ENCODE measurements around the gene PRLR. TPM values are rescaled to one million over a fixed set of nuclear protein-coding genes. Genes with fewer than 3 reads are reported as not detected.

The PRLR gene
- polyA plus RNA-seq, 1 donor from 2014 or later, result 0.50 TPM

DNA sequence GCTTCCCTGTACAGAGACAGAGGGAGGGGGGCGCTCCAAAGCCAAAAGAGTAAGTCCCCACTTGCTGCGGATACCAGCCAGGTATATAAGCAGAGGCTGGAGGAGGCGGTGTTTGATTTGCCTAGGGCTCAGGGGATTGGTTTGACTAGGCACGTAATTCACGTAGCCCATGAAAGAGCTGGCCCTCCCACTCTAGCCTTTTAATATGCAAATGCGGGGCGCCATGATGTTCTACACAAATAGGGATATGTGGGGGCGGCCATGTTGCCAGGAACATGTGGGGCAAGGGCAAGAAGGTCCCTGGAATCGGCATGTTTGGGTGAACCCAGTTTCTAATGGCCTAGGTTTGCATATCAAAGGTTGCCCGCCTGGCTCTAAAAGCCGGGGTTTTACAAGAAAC lies 3.3 kb upstream of the PRLR start:
- no peaks in the 10 kb centered on the region for H3K9me2 ChIP-seq (ENCODE audit: insufficient read depth, low read length)
- H3K9ac ChIP-seq (ENCODE audit: low read length), result no peak overlapping the region
- no peaks in the 10 kb centered on the region for H4K20me1 ChIP-seq (ENCODE audit: insufficient read depth)
- TF ChIP-seq EP300 (conservative IDR thresholded peaks at IDR 0.05; ENCODE audit: poor library complexity, severe bottlenecking) (no peak), SMC3 (conservative IDR thresholded peaks at IDR 0.05; ENCODE audit: poor library complexity) (no peak), RAD21 (conservative IDR thresholded peaks at IDR 0.05) (no peak), POLR2AphosphoS5 (IDR thresholded peaks at IDR 0.05) (no peak), MXI1 (conservative IDR thresholded peaks at IDR 0.05; ENCODE audit: poor library complexity, severe bottlenecking) (no peak), EZH2 (IDR thresholded peaks at IDR 0.05; ENCODE audit: borderline replicate concordance, insufficient read depth, low read length, poor library complexity, severe bottlenecking) (no peak), TAF1 (IDR thresholded peaks at IDR 0.05; ENCODE audit: low read depth) (no peak)
- TF ChIP-seq, protein P1, sequence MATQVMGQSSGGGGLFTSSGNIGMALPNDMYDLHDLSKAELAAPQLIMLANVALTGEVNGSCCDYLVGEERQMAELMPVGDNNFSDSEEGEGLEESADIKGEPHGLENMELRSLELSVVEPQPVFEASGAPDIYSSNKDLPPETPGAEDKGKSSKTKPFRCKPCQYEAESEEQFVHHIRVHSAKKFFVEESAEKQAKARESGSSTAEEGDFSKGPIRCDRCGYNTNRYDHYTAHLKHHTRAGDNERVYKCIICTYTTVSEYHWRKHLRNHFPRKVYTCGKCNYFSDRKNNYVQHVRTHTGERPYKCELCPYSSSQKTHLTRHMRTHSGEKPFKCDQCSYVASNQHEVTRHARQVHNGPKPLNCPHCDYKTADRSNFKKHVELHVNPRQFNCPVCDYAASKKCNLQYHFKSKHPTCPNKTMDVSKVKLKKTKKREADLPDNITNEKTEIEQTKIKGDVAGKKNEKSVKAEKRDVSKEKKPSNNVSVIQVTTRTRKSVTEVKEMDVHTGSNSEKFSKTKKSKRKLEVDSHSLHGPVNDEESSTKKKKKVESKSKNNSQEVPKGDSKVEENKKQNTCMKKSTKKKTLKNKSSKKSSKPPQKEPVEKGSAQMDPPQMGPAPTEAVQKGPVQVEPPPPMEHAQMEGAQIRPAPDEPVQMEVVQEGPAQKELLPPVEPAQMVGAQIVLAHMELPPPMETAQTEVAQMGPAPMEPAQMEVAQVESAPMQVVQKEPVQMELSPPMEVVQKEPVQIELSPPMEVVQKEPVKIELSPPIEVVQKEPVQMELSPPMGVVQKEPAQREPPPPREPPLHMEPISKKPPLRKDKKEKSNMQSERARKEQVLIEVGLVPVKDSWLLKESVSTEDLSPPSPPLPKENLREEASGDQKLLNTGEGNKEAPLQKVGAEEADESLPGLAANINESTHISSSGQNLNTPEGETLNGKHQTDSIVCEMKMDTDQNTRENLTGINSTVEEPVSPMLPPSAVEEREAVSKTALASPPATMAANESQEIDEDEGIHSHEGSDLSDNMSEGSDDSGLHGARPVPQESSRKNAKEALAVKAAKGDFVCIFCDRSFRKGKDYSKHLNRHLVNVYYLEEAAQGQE (IDR thresholded peaks at IDR 0.05; ENCODE audit: borderline replicate concordance), result no peak
- TF ChIP-seq, protein P2, sequence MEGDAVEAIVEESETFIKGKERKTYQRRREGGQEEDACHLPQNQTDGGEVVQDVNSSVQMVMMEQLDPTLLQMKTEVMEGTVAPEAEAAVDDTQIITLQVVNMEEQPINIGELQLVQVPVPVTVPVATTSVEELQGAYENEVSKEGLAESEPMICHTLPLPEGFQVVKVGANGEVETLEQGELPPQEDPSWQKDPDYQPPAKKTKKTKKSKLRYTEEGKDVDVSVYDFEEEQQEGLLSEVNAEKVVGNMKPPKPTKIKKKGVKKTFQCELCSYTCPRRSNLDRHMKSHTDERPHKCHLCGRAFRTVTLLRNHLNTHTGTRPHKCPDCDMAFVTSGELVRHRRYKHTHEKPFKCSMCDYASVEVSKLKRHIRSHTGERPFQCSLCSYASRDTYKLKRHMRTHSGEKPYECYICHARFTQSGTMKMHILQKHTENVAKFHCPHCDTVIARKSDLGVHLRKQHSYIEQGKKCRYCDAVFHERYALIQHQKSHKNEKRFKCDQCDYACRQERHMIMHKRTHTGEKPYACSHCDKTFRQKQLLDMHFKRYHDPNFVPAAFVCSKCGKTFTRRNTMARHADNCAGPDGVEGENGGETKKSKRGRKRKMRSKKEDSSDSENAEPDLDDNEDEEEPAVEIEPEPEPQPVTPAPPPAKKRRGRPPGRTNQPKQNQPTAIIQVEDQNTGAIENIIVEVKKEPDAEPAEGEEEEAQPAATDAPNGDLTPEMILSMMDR (IDR thresholded peaks at IDR 0.05; ENCODE audit: poor library complexity, severe bottlenecking), result no peak
- no peaks in the 10 kb centered on the region for H3K36me3 ChIP-seq (ENCODE audit: insufficient read depth, low read length)
- no peak overlapping the region for H3K4me3 ChIP-seq (ENCODE audit: low read length)
- no peaks in the 10 kb centered on the region for H3K79me2 ChIP-seq (replicated peaks; ENCODE audit: insufficient read depth, low read length)
- peaks cover 19% of the 10 kb centered on the region for H3K27me3 ChIP-seq (ENCODE audit: insufficient read depth, low read depth, low read length)
- H2AFZ ChIP-seq (ENCODE audit: low read depth, low read length), result no peak overlapping the region
- H3F3A ChIP-seq (ENCODE audit: insufficient read depth, low read length, poor library complexity, severe bottlenecking), result no peaks in the 10 kb centered on the region
- no peak overlapping the region for H3K4me2 ChIP-seq (ENCODE audit: low read length)
- no peak overlapping the region for H3K27ac ChIP-seq (ENCODE audit: low read length)
- no peaks in the 10 kb centered on the region for H3K9me3 ChIP-seq (ENCODE audit: low read length)

DNA sequence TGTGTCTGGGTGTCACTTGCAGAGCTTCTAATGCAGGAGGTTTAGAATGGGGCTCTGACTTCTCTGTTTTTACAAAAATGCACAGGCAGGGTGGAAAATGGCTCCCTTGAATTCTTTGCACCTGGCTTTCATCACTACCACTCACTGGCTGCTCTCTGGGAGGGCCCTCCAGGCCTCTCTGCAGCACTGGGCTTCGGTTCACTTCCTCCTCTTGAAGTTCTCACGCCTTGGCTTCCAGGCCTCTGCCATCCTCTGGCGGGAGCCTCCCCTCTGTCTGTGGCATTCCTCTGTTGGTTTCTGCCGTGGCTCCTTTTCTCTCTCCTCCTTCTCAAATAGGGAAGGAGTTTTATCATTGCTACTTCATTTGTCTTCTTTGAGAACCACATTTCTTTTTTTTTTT lies 2.8 kb upstream of the PRLR start:
- no peaks in the 10 kb centered on the region for H3F3A ChIP-seq (ENCODE audit: insufficient read depth, low read length, poor library complexity, severe bottlenecking)

More for the DNA sequence above, 2.8 kb upstream of the PRLR start:
- H3K79me2 ChIP-seq (replicated peaks; ENCODE audit: insufficient read depth, low read length), result no peaks in the 10 kb centered on the region
- H3K9me2 ChIP-seq (ENCODE audit: insufficient read depth, low read length), result no peaks in the 10 kb centered on the region
- no peak overlapping the region for H3K4me2 ChIP-seq (ENCODE audit: low read length)
- TF ChIP-seq MXI1 (conservative IDR thresholded peaks at IDR 0.05; ENCODE audit: poor library complexity, severe bottlenecking) (no peak), EP300 (conservative IDR thresholded peaks at IDR 0.05; ENCODE audit: poor library complexity, severe bottlenecking) (no peak), SMC3 (conservative IDR thresholded peaks at IDR 0.05; ENCODE audit: poor library complexity) (no peak), POLR2AphosphoS5 (IDR thresholded peaks at IDR 0.05) (no peak), TAF1 (IDR thresholded peaks at IDR 0.05; ENCODE audit: low read depth) (no peak), EZH2 (IDR thresholded peaks at IDR 0.05; ENCODE audit: borderline replicate concordance, insufficient read depth, low read length, poor library complexity, severe bottlenecking) (no peak), RAD21 (conservative IDR thresholded peaks at IDR 0.05) (no peak)
- TF ChIP-seq, protein P1 (IDR thresholded peaks at IDR 0.05; ENCODE audit: borderline replicate concordance), result no peak
- TF ChIP-seq, protein P2 (IDR thresholded peaks at IDR 0.05; ENCODE audit: poor library complexity, severe bottlenecking), result no peak
- H3K4me3 ChIP-seq (ENCODE audit: low read length), result no peak overlapping the region
- H2AFZ ChIP-seq (ENCODE audit: low read depth, low read length), result no peak overlapping the region
- peaks cover 22% of the 10 kb centered on the region for H3K27me3 ChIP-seq (ENCODE audit: insufficient read depth, low read depth, low read length)
- no peaks in the 10 kb centered on the region for H4K20me1 ChIP-seq (ENCODE audit: insufficient read depth)
- H3K27ac ChIP-seq (ENCODE audit: low read length), result no peak overlapping the region
- no peaks in the 10 kb centered on the region for H3K9me3 ChIP-seq (ENCODE audit: low read length)
- no peak overlapping the region for H3K9ac ChIP-seq (ENCODE audit: low read length)
- H3K36me3 ChIP-seq (ENCODE audit: insufficient read depth, low read length), result no peaks in the 10 kb centered on the region

All from neural cell (in vitro differentiated cells).